K562 (cell line): ENCODE results near the gene HSDL1. TPM values are rescaled to one million over a fixed set of nuclear protein-coding genes. Genes with fewer than 3 reads are reported as not detected.

Source experiments
- ATAC-seq: fragments of 200-7000 bp; cut with Tn5 transposase; 3 replicates; pipeline ENCODE4 v1.9.1; 2020; ENCODE audit warnings: moderate library complexity
- BruUV-seq: library from RNA; stranded (reverse); fragments of 400-500 nt; replicated peaks from 2 replicates; lab custom pipeline; 2021; lab: Mats Ljungman, UMichigan
- CTCF ChIA-PET: fragments of 300-600 bp; formaldehyde crosslinking; extraction: SDS; loops from one replicate; lab custom pipeline; 2021; ENCODE audit warnings: low intra/inter-chr PET ratio; lab: Yijun Ruan, JAX
- POLR2A ChIA-PET: fragments of 300-600, 350-650 bp; sonication (Branson Sonifier 250); formaldehyde crosslinking; extraction: SDS; loops from one replicate; lab custom pipeline; 2021; ENCODE audit warnings: antibody characterized with exemption, inconsistent platforms; lab: Yijun Ruan, JAX
- DNase-seq, 4 experiments: peaks; one replicate each; pipeline versions ENCODE4 v3.0.0 to v3.0.0-alpha.2; 2011 to 2018; ENCODE audit warnings: low spot score in 3 of 4, mixed read lengths in 3 of 4; ENCODE audit errors: extremely low read depth in 1 of 4
- FAIRE-seq: peaks from 2 replicates; lab custom pipeline; 2011; peaks lifted over from hg19 to GRCh38; lab: Jason Lieb, UNC
- H2AFZ ChIP-seq: 2 replicates; pipeline ENCODE4 v1.6.0; 2011; ENCODE audit warnings: low read depth, low read length, control low read depth, inconsistent platforms
- H3K27ac ChIP-seq: fragments of 200-600 bp; 3 replicates; pipeline ENCODE4 v1.8.0; 2011; ENCODE audit warnings: low read depth, mild to moderate bottlenecking, control low read depth, inconsistent platforms, low read length, moderate library complexity, mixed read lengths; ENCODE audit errors: extremely low read depth
- H3K27me3 ChIP-seq, 2 experiments: fragments of 300-600 bp in 1 of 2; 2 replicates in 1 of 2; 3 replicates in 1 of 2; pipeline versions ENCODE4 v1.6.0 to v1.8.0; 2011; ENCODE audit warnings: inconsistent platforms in 2 of 2, low read length in 2 of 2, mild to moderate bottlenecking in 1 of 2, mixed read lengths in 1 of 2, moderate library complexity in 1 of 2; ENCODE audit not compliant: control insufficient read depth in 2 of 2, insufficient read depth in 2 of 2
- H3K36me3 ChIP-seq: fragments of 300-600 bp; 3 replicates; pipeline ENCODE4 v1.8.0; 2011; ENCODE audit warnings: mild to moderate bottlenecking, low read length, inconsistent platforms; ENCODE audit not compliant: control insufficient read depth, insufficient read depth
- H3K4me1 ChIP-seq, 2 experiments: fragments of 200-600 bp in 1 of 2; replicated peaks in 1 of 2; 2 replicates in 1 of 2; 3 replicates in 1 of 2; pipeline versions ENCODE4 v1.5.1 to v1.8.0; 2011; ENCODE audit warnings: inconsistent platforms in 2 of 2, low read length in 2 of 2, mild to moderate bottlenecking in 1 of 2, mixed read lengths in 1 of 2, moderate library complexity in 1 of 2; ENCODE audit not compliant: control insufficient read depth in 2 of 2, insufficient read depth in 2 of 2
- H3K4me2 ChIP-seq: 2 replicates; pipeline ENCODE4 v1.6.1; 2011; ENCODE audit warnings: low read length, control low read depth, inconsistent platforms, mixed read lengths; ENCODE audit not compliant: insufficient read depth
- H3K4me3 ChIP-seq: fragments of 200-600 bp; sonication (generic), shearing (Covaris generic); 2 replicates; pipeline ENCODE4 v1.5.1; 2016; ENCODE audit warnings: control low read depth, inconsistent platforms
- H3K79me2 ChIP-seq: fragments of 200-600 bp; 3 replicates; pipeline ENCODE4 v1.8.0; 2011; ENCODE audit warnings: low read length, inconsistent platforms; ENCODE audit not compliant: control insufficient read depth, insufficient read depth
- H3K9ac ChIP-seq, 2 experiments: 2 replicates each; pipeline versions ENCODE4 v1.6.0 to v1.6.1; 2011; ENCODE audit warnings: low read depth in 2 of 2, low read length in 2 of 2, control low read depth in 1 of 2, inconsistent platforms in 1 of 2, mild to moderate bottlenecking in 1 of 2, mixed read lengths in 1 of 2; ENCODE audit not compliant: insufficient read depth in 1 of 2
- H3K9me1 ChIP-seq: one replicate; pipeline ENCODE4 v1.6.0; 2011; ENCODE audit warnings: inconsistent platforms, mild to moderate bottlenecking, low read length, moderate library complexity; ENCODE audit not compliant: control insufficient read depth, insufficient read depth
- H3K9me3 ChIP-seq: replicated peaks from 2 replicates; pipeline ENCODE4 v1.5.1; 2011; ENCODE audit warnings: low read depth, low read length, inconsistent platforms; ENCODE audit not compliant: control insufficient read depth, insufficient read depth
- H4K20me1 ChIP-seq: replicated peaks from 2 replicates; pipeline ENCODE4 v1.6.1; 2011; ENCODE audit warnings: low read length, inconsistent platforms, mixed read lengths; ENCODE audit not compliant: control insufficient read depth, insufficient read depth
- CCNT2 ChIP-seq: IDR thresholded peaks from 2 replicates; pipeline ENCODE4 v1.6.1; 2011; ENCODE audit warnings: borderline replicate concordance, low read depth, mild to moderate bottlenecking, moderate library complexity, mixed read lengths, low read length; ENCODE audit not compliant: insufficient read length; ENCODE audit errors: extremely low read depth
- GATAD2B ChIP-seq: fragments of 450-650 bp; IDR thresholded peaks from 2 replicates; pipeline ENCODE4 v1.6.1; 2017; ENCODE audit warnings: mild to moderate bottlenecking, borderline replicate concordance
- HMG20B ChIP-seq: fragments of 250-450 bp; sonication (Bioruptor Pico); IDR thresholded peaks from 2 replicates; pipeline ENCODE4 v1.5.0; 2021; ENCODE audit warnings: mild to moderate bottlenecking
- NCOA6 ChIP-seq: fragments of 450-650 bp; IDR thresholded peaks from 2 replicates; pipeline ENCODE4 v1.6.1; 2017; ENCODE audit warnings: mild to moderate bottlenecking
- POLR3A ChIP-seq: IDR thresholded peaks from 2 replicates; pipeline ENCODE4 v1.6.1; 2011; ENCODE audit warnings: borderline replicate concordance, mild to moderate bottlenecking, moderate library complexity; ENCODE audit not compliant: insufficient read length, insufficient read depth; ENCODE audit errors: extremely low read depth
- SIN3B ChIP-seq: fragments of 450-650 bp; IDR thresholded peaks from 2 replicates; pipeline ENCODE4 v1.6.1; 2017; ENCODE audit warnings: low read depth, mild to moderate bottlenecking, moderate library complexity
- SRF ChIP-seq, 2 experiments: fragments of 250-450, 450-650 bp in 1 of 2; sonication (Bioruptor Pico) in 1 of 2; sonication (generic) in 1 of 2; formaldehyde crosslinking; IDR thresholded peaks; 2 replicates each; pipeline versions ENCODE4 v1.5.0 to v1.5.1; 2020 to 2022; ENCODE audit warnings: mild to moderate bottlenecking in 1 of 2, missing genetic modification reagents in 1 of 2
- SRSF1 ChIP-seq: fragments of 200-400 bp; formaldehyde crosslinking; IDR thresholded peaks from 2 replicates; pipeline ENCODE4 v1.6.1; 2017; ENCODE audit warnings: mild to moderate bottlenecking, low read depth, low read length, moderate library complexity
- STAT5A ChIP-seq: IDR thresholded peaks from 2 replicates; pipeline ENCODE4 v1.6.1; 2012; ENCODE audit warnings: low read length, inconsistent platforms, borderline replicate concordance
- ZNF224 ChIP-seq: sonication (generic); formaldehyde crosslinking; IDR thresholded peaks from 2 replicates; pipeline ENCODE4 v1.8.0; 2022; ENCODE audit warnings: mild to moderate bottlenecking, missing genetic modification reagents
- ZNF311 ChIP-seq: fragments of 250-450 bp; sonication (Bioruptor Pico); IDR thresholded peaks from 2 replicates; pipeline ENCODE4 v1.4.0; 2020; ENCODE audit warnings: mild to moderate bottlenecking, moderate library complexity
- ZNF766 ChIP-seq: fragments of 200-800 bp; sonication (Bioruptor generic); conservative IDR thresholded peaks from 2 replicates; pipeline ENCODE4 v1.6.1; 2016; ENCODE audit warnings: missing genetic modification characterization, missing compliant biosample characterization
- WGBS: fragments of 100-300 bp; shearing (Covaris generic); methylation state at CpG from one replicate; pipeline ENCODE4 v1.1.6; 2016; ENCODE audit warnings: low coverage, mixed read lengths; ENCODE audit not compliant: insufficient coverage; ENCODE audit errors: missing lambda C conversion rate; 5-methylcytosine and 5-hydroxymethylcytosine counted together
- in situ Hi-C: fragments of 300-500 bp; cut with MboI; formaldehyde crosslinking; loops from 4 replicates; pipeline ENCODE4 v1.15.0; 2018; ENCODE audit warnings: inconsistent platforms, mixed read lengths
- intact Hi-C: fragments of 100-400 bp; cut with micrococcal nuclease; formaldehyde crosslinking; loops from 2 replicates; pipeline ENCODE4 v1.14.2; 2022
- polyA plus RNA-seq, 8 experiments: library from polyadenylated mRNA; depleted of rRNA in 4 of 8; stranded (reverse) in 5 of 8; unstranded in 3 of 8; fragments of >200 nt; fragmentation: Nextera tagmentation in 2 of 8; fragmentation: Illumina TruSeq in 1 of 8; extraction: Ambion mirVana in 2 of 8; extraction: Trizol in 1 of 8; gene quantifications; 2 replicates each; pipeline versions ENCODE4 v1.2.1 to v1.2.3, GENCODE V29; 2011 to 2014; ENCODE audit warnings: inconsistent platforms in 1 of 8, missing spikeins in 1 of 8
- total RNA-seq, 7 experiments: library from RNA; depleted of rRNA in 6 of 7; stranded (reverse); fragments of >200 nt in 6 of 7; fragmentation: Illumina TruSeq in 2 of 7; extraction: Trizol in 2 of 7; gene quantifications; 2 replicates each; pipeline versions ENCODE4 v1.2.1 to v1.2.3, GENCODE V29; 2011 to 2021; ENCODE audit warnings: low replicate concordance in 1 of 7
- TF ChIP-seq, protein P1 (sequence below): fragments of 250-450 bp; sonication (Bioruptor Pico); IDR thresholded peaks from 2 replicates; pipeline ENCODE4 v1.4.0; 2020; ENCODE audit warnings: mild to moderate bottlenecking, moderate library complexity
- TF ChIP-seq, protein P2 (sequence below): fragments of 200-800 bp; sonication (Bioruptor generic); IDR thresholded peaks from 2 replicates; pipeline ENCODE4 v1.6.1; 2017; ENCODE audit warnings: missing genetic modification characterization, missing compliant biosample characterization

Gene HSDL1
- total and polyA plus RNA-seq, 9 of the 15 experiments (the other 6 are each of a cell fraction or from before 2014, with no cell fraction given) = 14.8 to 41.2 (median 27.7) TPM

DNA sequence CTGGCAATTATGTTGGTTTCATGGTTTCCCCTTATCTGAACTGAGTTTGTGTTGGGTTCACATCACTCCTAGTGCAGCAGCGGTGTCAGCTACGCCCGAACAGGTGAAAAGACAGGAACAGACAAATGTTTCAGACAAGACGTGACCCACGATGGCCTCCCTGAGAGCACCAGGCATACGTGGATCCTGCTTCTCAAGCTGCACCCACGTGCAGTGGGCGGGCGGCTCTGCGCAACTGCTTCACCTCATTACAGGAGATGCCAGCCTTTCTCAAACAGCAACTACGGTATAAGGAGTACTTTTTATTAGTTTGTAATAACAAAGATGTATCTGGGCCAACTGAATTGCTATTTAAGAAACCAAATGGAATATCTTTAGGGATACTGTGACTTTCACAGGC, 69.6 kb downstream of the HSDL1 start:
- DNase-seq = no peak
- ATAC-seq = no peak
- no peak overlapping the region for H3K27ac ChIP-seq
- H3K36me3 ChIP-seq = peaks cover 82% of the 10 kb centered on the region
- H3K79me2 ChIP-seq = no peaks in the 10 kb centered on the region
- no peak overlapping the region for H3K4me2 ChIP-seq
- TF ChIP-seq ZNF224 (CRISPR knock-in tag) (no peak), SIN3B (no peak), NCOA6 (no peak), HMG20B (CRISPR knock-in tag) (no peak), ZNF311 (no peak), POLR3A (no peak), GATAD2B (no peak), SRF (CRISPR knock-in tag; IDR thresholded peaks at IDR 0.05) (no peak), STAT5A (no peak), ZNF766 (CRISPR knock-in tag) (no peak), CCNT2 (no peak), SRSF1 (no peak)
- TF ChIP-seq, protein P1, sequence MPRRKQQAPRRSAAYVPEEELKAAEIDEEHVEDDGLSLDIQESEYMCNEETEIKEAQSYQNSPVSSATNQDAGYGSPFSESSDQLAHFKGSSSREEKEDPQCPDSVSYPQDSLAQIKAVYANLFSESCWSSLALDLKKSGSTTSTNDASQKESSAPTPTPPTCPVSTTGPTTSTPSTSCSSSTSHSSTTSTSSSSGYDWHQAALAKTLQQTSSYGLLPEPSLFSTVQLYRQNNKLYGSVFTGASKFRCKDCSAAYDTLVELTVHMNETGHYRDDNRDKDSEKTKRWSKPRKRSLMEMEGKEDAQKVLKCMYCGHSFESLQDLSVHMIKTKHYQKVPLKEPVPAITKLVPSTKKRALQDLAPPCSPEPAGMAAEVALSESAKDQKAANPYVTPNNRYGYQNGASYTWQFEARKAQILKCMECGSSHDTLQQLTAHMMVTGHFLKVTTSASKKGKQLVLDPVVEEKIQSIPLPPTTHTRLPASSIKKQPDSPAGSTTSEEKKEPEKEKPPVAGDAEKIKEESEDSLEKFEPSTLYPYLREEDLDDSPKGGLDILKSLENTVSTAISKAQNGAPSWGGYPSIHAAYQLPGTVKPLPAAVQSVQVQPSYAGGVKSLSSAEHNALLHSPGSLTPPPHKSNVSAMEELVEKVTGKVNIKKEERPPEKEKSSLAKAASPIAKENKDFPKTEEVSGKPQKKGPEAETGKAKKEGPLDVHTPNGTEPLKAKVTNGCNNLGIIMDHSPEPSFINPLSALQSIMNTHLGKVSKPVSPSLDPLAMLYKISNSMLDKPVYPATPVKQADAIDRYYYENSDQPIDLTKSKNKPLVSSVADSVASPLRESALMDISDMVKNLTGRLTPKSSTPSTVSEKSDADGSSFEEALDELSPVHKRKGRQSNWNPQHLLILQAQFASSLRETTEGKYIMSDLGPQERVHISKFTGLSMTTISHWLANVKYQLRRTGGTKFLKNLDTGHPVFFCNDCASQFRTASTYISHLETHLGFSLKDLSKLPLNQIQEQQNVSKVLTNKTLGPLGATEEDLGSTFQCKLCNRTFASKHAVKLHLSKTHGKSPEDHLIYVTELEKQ (CRISPR knock-in tag) = no peak
- TF ChIP-seq, protein P2, sequence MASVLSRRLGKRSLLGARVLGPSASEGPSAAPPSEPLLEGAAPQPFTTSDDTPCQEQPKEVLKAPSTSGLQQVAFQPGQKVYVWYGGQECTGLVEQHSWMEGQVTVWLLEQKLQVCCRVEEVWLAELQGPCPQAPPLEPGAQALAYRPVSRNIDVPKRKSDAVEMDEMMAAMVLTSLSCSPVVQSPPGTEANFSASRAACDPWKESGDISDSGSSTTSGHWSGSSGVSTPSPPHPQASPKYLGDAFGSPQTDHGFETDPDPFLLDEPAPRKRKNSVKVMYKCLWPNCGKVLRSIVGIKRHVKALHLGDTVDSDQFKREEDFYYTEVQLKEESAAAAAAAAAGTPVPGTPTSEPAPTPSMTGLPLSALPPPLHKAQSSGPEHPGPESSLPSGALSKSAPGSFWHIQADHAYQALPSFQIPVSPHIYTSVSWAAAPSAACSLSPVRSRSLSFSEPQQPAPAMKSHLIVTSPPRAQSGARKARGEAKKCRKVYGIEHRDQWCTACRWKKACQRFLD (CRISPR knock-in tag) = no peak
- H3K4me3 ChIP-seq = no peak overlapping the region
- no peaks in the 10 kb centered on the region for H3K27me3 ChIP-seq
- no peak overlapping the region for H2AFZ ChIP-seq
- intact Hi-C loops (no loop called here), in situ Hi-C loops (no loop called here)
- FAIRE-seq = no peak
- no TSS peak for BruUV-seq
- H3K9ac ChIP-seq = peak overlapping the region in 1 of 2 experiments; percentile 56; a peak in 1 of 4 replicates
- ChIA-PET POLR2A (no interaction called here), CTCF (no interaction called here)
- H3K4me1 ChIP-seq = no peaks in the 10 kb centered on the region
- 87% methylated on average over 11 of the region's 11 CpGs for WGBS
- H3K9me1 ChIP-seq = no peaks in the 10 kb centered on the region
- H4K20me1 ChIP-seq = no peaks in the 10 kb centered on the region
- H3K9me3 ChIP-seq = no peaks in the 10 kb centered on the region
